ENCODE results near the gene NFATC2.

The NFATC2 gene

GRCh38 chr20:51337126-51337805, 205.3 kb downstream of the NFATC2 start:
- TF ChIP-seq, protein P1, sequence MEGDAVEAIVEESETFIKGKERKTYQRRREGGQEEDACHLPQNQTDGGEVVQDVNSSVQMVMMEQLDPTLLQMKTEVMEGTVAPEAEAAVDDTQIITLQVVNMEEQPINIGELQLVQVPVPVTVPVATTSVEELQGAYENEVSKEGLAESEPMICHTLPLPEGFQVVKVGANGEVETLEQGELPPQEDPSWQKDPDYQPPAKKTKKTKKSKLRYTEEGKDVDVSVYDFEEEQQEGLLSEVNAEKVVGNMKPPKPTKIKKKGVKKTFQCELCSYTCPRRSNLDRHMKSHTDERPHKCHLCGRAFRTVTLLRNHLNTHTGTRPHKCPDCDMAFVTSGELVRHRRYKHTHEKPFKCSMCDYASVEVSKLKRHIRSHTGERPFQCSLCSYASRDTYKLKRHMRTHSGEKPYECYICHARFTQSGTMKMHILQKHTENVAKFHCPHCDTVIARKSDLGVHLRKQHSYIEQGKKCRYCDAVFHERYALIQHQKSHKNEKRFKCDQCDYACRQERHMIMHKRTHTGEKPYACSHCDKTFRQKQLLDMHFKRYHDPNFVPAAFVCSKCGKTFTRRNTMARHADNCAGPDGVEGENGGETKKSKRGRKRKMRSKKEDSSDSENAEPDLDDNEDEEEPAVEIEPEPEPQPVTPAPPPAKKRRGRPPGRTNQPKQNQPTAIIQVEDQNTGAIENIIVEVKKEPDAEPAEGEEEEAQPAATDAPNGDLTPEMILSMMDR (IDR thresholded peaks at IDR 0.05; ENCODE audit: insufficient read depth, low read length, missing control alignments) = no peak
- DNase-seq (ENCODE audit: low read depth, low spot score) = no peak
- H3K4me3 ChIP-seq (ENCODE audit: low read depth, low read length) = no peak overlapping the region
- POLR2A ChIA-PET = no interaction called here
- CTCF ChIA-PET = interaction anchor here (1.2 to 4.8 kb wide), 3 partner anchors 10 to 15 kb away, joined by 3 to 21 read pairs (median 6); no protein-coding TSS in a partner anchor
